GM18951 (cell line): Measurements from ENCODE around the gene GPR162.

Experiments used
- POLR2A ChIP-seq: IDR thresholded peaks from 4 replicates; pipeline ENCODE4 v1.6.1; 2011; ENCODE audit warnings: mild to moderate bottlenecking; ENCODE audit not compliant: insufficient read length, insufficient read depth; ENCODE audit errors: extremely low read depth
- in situ Hi-C: fragments of 300-500 bp; cut with MboI; formaldehyde crosslinking; loops from one replicate; pipeline ENCODE4 v1.12.0; 2022; ENCODE audit warnings: low sequenced_read_pairs, mixed read lengths, inconsistent platforms; ENCODE audit not compliant: unreplicated experiment

The GPR162 gene

GRCh38 chr12:6840761-6841515 lies 19.3 kb downstream of the GPR162 start, which contains the start of gene GNB3:
GNB3 (plus strand) TSS chr12:6840925; CDS start chr12:6841288, 363 bp downstream.
- in situ Hi-C loops = no loop called here

DNA sequence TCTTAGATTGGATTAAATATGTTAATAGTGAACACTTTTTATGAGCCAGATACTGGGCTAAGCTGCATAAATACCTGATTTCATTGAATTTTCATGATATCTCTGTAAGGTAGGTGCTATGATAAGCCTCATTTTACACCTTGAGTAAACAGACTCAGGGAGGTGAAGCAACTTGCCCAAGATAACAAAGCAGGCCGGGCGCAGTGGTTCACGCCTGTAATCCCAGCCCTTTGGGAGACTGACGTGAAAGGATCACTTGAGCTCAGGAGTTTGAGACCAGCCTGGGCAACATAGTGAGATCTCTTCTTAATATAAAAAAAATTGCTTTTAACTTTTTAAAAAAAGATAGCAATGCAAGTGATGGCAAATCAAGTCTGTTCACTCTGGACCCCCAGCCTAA lies 20.5 kb downstream of the GPR162 start:
- in situ Hi-C loops = no loop called here

More at GRCh38 chr12:6840761-6841515, 19.3 kb downstream of the GPR162 start, which contains the start of gene GNB3:
- no peak for TF ChIP-seq POLR2A

DNA sequence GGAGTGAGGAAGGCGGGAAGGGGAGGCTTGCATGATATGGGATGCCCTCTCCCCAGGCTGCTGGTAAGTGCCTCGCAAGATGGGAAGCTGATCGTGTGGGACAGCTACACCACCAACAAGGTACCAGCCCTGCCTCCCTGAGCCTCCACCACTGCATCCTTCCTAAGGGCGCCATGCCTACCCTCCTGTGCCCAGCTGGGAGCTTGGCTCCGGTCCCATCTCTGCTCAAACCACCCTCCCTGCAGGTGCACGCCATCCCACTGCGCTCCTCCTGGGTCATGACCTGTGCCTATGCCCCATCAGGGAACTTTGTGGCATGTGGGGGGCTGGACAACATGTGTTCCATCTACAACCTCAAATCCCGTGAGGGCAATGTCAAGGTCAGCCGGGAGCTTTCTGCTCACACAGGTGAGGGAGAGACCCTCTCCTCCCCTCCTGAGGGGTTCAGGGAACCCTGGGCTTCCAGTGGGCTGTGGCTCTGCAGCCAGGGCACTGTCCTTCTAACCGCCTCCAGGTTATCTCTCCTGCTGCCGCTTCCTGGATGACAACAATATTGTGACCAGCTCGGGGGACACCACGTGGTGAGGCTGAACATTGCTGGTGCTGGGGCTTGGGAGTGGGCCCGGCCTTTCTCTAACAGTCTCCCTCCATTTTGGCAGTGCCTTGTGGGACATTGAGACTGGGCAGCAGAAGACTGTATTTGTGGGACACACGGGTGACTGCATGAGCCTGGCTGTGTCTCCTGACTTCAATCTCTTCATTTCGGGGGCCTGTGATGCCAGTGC lies 21.7 kb downstream of the GPR162 start:
- in situ Hi-C loops = no loop called here
- TF ChIP-seq POLR2A = no peak

More for the DNA sequence above, 20.5 kb downstream of the GPR162 start:
- no peak for TF ChIP-seq POLR2A

DNA sequence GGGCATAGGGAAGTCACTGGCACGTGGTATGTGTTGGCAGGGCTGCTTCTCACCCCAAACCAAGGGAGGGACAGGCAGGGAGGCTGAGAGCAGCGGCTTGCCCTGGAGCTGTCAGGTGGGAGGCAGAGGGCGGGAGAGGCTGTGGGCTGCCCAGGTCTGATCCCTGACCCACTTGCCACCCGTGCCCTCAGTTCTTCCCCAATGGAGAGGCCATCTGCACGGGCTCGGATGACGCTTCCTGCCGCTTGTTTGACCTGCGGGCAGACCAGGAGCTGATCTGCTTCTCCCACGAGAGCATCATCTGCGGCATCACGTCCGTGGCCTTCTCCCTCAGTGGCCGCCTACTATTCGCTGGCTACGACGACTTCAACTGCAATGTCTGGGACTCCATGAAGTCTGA lies 23.8 kb downstream of the GPR162 start:
- in situ Hi-C loops = no loop called here
- no peak for TF ChIP-seq POLR2A

DNA sequence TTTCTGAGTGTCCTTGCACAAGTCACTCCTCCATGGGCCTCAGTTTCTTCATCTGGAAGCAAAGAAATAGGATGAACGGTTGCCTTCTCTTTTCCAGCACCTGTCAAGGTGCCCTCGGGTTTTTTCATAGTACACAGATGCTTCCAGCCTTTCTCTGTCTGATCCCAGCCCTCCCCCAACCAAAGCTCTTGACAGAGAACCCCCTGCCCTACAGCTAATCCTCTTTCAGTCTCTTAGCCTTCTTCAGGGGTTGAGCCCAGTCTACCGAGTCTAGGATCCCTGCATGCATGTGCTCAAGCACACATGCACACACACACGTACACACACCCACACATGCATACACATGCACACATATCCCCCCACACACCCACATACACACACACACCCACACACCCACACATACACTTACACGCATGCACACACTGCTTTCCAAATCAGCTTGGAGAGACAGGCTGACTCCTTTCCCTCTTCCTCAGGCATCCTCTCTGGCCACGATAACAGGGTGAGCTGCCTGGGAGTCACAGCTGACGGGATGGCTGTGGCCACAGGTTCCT lies 24.8 kb downstream of the GPR162 start:
- in situ Hi-C loops = no loop called here

DNA sequence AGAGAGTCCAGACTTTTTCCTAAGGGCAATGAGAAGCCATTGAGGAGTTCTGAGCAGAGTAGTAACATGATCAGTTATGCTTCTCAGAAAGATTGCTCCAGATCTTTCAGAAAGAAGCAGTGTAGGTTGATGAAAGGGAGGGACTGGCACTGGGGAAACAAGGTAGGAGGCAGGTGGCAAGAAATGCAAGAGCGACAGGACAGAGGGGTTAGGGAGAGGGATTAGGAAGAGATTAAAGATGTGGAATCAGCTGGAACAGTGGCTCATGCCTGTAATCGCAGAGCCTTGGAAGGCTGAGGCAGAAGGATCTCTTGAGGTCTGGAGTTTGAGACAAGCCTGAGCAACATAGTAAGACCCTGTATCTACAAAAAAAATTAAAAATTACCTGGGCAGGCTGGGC lies 26.1 kb downstream of the GPR162 start:
- TF ChIP-seq POLR2A = no peak
- in situ Hi-C loops = no loop called here

More for the DNA sequence above, 24.8 kb downstream of the GPR162 start:
- no peak for TF ChIP-seq POLR2A

- no peak for TF ChIP-seq POLR2A
- in situ Hi-C loops = no loop called here
Measured at GRCh38 chr12:6849427-6849826, 27.8 kb downstream of the GPR162 start.

- in situ Hi-C loops = no loop called here
- no peak for TF ChIP-seq POLR2A
Measured at GRCh38 chr12:6849976-6850560, 28.4 kb downstream of the GPR162 start.

GRCh38 chr12:6850796-6851152 lies 29.2 kb downstream of the GPR162 start:
- in situ Hi-C loops = no loop called here
- TF ChIP-seq POLR2A = no peak

GRCh38 chr12:6851153-6851920 lies 29.7 kb downstream of the GPR162 start, which contains the start of gene CDCA3:
CDCA3 (minus strand) TSS chr12:6851286; CDS start chr12:6850952, 334 bp downstream.
- in situ Hi-C loops = no loop called here

GRCh38 chr12:6851921-6852650 lies 30.5 kb downstream of the GPR162 start, which contains the start of gene USP5:
USP5 (plus strand) TSS chr12:6852150; CDS start chr12:6852180, 30 bp downstream.
- in situ Hi-C loops = no loop called here
- peak; percentile 71 for TF ChIP-seq POLR2A

More at GRCh38 chr12:6851153-6851920, 29.7 kb downstream of the GPR162 start, which contains the start of gene CDCA3:
- TF ChIP-seq POLR2A = peak; percentile 85
